ENCODE results near the gene BCKDHB. TPM values are rescaled to one million over a fixed set of nuclear protein-coding genes. Genes with fewer than 3 reads are reported as not detected.

BCKDHB gene
- total RNA-seq, 1 experiment from 2014 or later, result 24.3 TPM

GRCh38 chr6:80145509-80145908 lies 39.0 kb downstream of the BCKDHB start:
- Mint-ChIP-seq H3K4me3 (no peak overlapping the region), H3K27ac (no peak overlapping the region), H3K36me3 (peaks cover 22% of the 10 kb centered on the region), H3K4me1 (no peaks in the 10 kb centered on the region), H3K27me3 (ENCODE audit: low read depth) (no peaks in the 10 kb centered on the region), H3K9me3 (peaks cover 4% of the 10 kb centered on the region; the same call in 1 of the 2 replicates)
- POLR2A ChIA-PET, result no interaction called here
- CTCF ChIA-PET, result no interaction called here
- ATAC-seq, result no peak
- DNase-seq (ENCODE audit: low spot score), result no peak
- TF ChIP-seq, protein P1, sequence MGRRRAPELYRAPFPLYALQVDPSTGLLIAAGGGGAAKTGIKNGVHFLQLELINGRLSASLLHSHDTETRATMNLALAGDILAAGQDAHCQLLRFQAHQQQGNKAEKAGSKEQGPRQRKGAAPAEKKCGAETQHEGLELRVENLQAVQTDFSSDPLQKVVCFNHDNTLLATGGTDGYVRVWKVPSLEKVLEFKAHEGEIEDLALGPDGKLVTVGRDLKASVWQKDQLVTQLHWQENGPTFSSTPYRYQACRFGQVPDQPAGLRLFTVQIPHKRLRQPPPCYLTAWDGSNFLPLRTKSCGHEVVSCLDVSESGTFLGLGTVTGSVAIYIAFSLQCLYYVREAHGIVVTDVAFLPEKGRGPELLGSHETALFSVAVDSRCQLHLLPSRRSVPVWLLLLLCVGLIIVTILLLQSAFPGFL (CRISPR knock-in tag; IDR thresholded peaks at IDR 0.05; ENCODE audit: borderline replicate concordance), result no peak
- TF ChIP-seq, protein P2, sequence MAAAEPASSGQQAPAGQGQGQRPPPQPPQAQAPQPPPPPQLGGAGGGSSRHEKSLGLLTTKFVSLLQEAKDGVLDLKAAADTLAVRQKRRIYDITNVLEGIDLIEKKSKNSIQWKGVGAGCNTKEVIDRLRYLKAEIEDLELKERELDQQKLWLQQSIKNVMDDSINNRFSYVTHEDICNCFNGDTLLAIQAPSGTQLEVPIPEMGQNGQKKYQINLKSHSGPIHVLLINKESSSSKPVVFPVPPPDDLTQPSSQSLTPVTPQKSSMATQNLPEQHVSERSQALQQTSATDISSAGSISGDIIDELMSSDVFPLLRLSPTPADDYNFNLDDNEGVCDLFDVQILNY (CRISPR knock-in tag; IDR thresholded peaks at IDR 0.05), result no peak
- TF ChIP-seq MXD4 (CRISPR knock-in tag; IDR thresholded peaks at IDR 0.05; ENCODE audit: borderline replicate concordance), result no peak
- no peak for TF ChIP-seq SMAD3 (CRISPR knock-in tag; IDR thresholded peaks at IDR 0.05; ENCODE audit: borderline replicate concordance)
- no peak for TF ChIP-seq ATF2 (CRISPR knock-in tag; IDR thresholded peaks at IDR 0.05; ENCODE audit: borderline replicate concordance, low read depth)
- TF ChIP-seq ZBTB21 (CRISPR knock-in tag; IDR thresholded peaks at IDR 0.05; ENCODE audit: borderline replicate concordance), result no peak
- no peak for TF ChIP-seq ETV6 (CRISPR knock-in tag; IDR thresholded peaks at IDR 0.05)
- no peak for TF ChIP-seq TEAD4 (CRISPR knock-in tag; IDR thresholded peaks at IDR 0.05)

- Mint-ChIP-seq H3K27ac (no peak overlapping the region), H3K27me3 (ENCODE audit: low read depth) (no peaks in the 10 kb centered on the region), H3K4me1 (no peaks in the 10 kb centered on the region), H3K4me3 (no peak overlapping the region), H3K9me3 (peaks cover 4% of the 10 kb centered on the region; the same call in 1 of the 2 replicates), H3K36me3 (peaks cover 22% of the 10 kb centered on the region)
- TF ChIP-seq, protein P3, sequence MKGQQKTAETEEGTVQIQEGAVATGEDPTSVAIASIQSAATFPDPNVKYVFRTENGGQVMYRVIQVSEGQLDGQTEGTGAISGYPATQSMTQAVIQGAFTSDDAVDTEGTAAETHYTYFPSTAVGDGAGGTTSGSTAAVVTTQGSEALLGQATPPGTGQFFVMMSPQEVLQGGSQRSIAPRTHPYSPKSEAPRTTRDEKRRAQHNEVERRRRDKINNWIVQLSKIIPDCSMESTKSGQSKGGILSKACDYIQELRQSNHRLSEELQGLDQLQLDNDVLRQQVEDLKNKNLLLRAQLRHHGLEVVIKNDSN (CRISPR knock-in tag; IDR thresholded peaks at IDR 0.05), result no peak
- CTCF ChIA-PET, result no interaction called here
- POLR2A ChIA-PET, result no interaction called here
- DNase-seq (ENCODE audit: low spot score) (no peak), ATAC-seq (no peak)
Measured at GRCh38 chr6:80145921-80146320, 39.5 kb downstream of the BCKDHB start.

DNA sequence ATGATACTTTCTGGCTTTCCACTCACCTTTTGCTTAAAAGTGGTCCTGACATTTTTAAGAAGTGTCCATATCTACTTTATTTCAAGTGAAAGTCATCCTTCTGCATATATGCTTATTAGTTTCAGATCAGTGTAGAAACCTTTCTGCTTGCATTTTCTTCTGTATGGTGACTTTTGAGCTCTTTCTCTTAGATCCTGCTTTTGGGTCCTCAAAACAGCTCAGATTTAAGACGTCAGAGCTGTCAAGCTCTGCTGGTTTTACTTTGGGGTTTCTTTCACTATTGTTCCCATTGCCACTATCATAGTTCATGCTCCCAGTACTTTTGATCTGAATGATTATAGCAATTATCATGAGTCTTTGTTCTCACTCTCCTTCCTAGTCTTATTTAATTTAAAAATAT lies 41.7 kb downstream of the BCKDHB start:
- H3K9me3 Mint-ChIP-seq, result peaks cover 4% of the 10 kb centered on the region; the same call in 1 of the 2 replicates
- no peak for TF ChIP-seq HMGA2 (CRISPR knock-in tag; IDR thresholded peaks at IDR 0.05)
- no peaks in the 10 kb centered on the region for H3K27me3 Mint-ChIP-seq (ENCODE audit: low read depth)
- no peak overlapping the region for H3K27ac Mint-ChIP-seq
- 0 out of 2 replicates have a peak, but pooled peaks cover 3% of the 10 kb centered on the region for H3K4me1 Mint-ChIP-seq
- H3K36me3 Mint-ChIP-seq, result peaks cover 22% of the 10 kb centered on the region
- ChIA-PET CTCF (no interaction called here), POLR2A (no interaction called here)
- H3K4me3 Mint-ChIP-seq, result no peak overlapping the region
- DNase-seq (ENCODE audit: low spot score) (no peak), ATAC-seq (no peak)

GRCh38 chr6:80151635-80152034 lies 45.2 kb downstream of the BCKDHB start:
- DNase-seq (ENCODE audit: low spot score), result no peak
- Mint-ChIP-seq H3K27me3 (ENCODE audit: low read depth) (no peaks in the 10 kb centered on the region), H3K4me1 (peaks cover 8% of the 10 kb centered on the region; the same call in 1 of the 2 replicates), H3K36me3 (peaks cover 22% of the 10 kb centered on the region), H3K9me3 (peaks cover 4% of the 10 kb centered on the region; the same call in 1 of the 2 replicates), H3K4me3 (no peak overlapping the region), H3K27ac (no peak overlapping the region)
- no peak for ATAC-seq
- ChIA-PET CTCF (no interaction called here), POLR2A (no interaction called here)
- no peak for TF ChIP-seq KAT7 (CRISPR knock-in tag; IDR thresholded peaks at IDR 0.05; ENCODE audit: borderline replicate concordance)
- TF ChIP-seq MAX (CRISPR knock-in tag; IDR thresholded peaks at IDR 0.05), result no peak
- no peak for TF ChIP-seq HMGA2 (CRISPR knock-in tag; IDR thresholded peaks at IDR 0.05)
- TF ChIP-seq EMX1 (CRISPR knock-in tag; IDR thresholded peaks at IDR 0.05), result no peak
- TF ChIP-seq RELA (CRISPR knock-in tag; IDR thresholded peaks at IDR 0.05; ENCODE audit: borderline replicate concordance), result no peak
- TF ChIP-seq ZNF232 (CRISPR knock-in tag; IDR thresholded peaks at IDR 0.05), result no peak
- no peak for TF ChIP-seq SMAD4 (CRISPR knock-in tag; IDR thresholded peaks at IDR 0.05)
- no peak for TF ChIP-seq ATF6 (CRISPR knock-in tag; IDR thresholded peaks at IDR 0.05)
- no peak for TF ChIP-seq GRHL2 (CRISPR knock-in tag; IDR thresholded peaks at IDR 0.05; ENCODE audit: insufficient replicate concordance, severe bottlenecking)
- TF ChIP-seq ZNF532 (CRISPR knock-in tag; IDR thresholded peaks at IDR 0.05; ENCODE audit: borderline replicate concordance), result no peak

All from WTC11 (cell line).